ENCODE measurements around the gene ADAMTS17.

- TF ChIP-seq POLR2A (IDR thresholded peaks at IDR 0.05; ENCODE audit: low read depth, low read length) (no peak), TAF1 (IDR thresholded peaks at IDR 0.05; ENCODE audit: borderline replicate concordance, low read depth, low read length) (no peak), POLR2AphosphoS5 (IDR thresholded peaks at IDR 0.05; ENCODE audit: low read depth, low read length) (no peak)
Observed at GRCh38 chr15:100050877-100051786, 290.6 kb downstream of the ADAMTS17 start.
